Fibroblast of villous mesenchyme (primary cell): ENCODE results near the gene MACROD2. TPM values are rescaled to one million over a fixed set of nuclear protein-coding genes. Genes with fewer than 3 reads are reported as not detected.

Source experiments
- DNase-seq: peaks from one replicate; pipeline ENCODE4 v3.0.0-alpha.2; 2010; ENCODE audit warnings: low read depth
- H3K4me3 ChIP-seq: 2 replicates; pipeline ENCODE4 v1.5.1; 2011; ENCODE audit warnings: low read depth, mild to moderate bottlenecking, low read length
- total RNA-seq: library from RNA; depleted of rRNA; stranded (reverse); fragments of >200 nt; gene quantifications from 2 replicates; pipeline ENCODE4 v1.2.3, GENCODE V29; 2012
- TF ChIP-seq, protein P1 (sequence below): IDR thresholded peaks from 2 replicates; pipeline ENCODE4 v1.5.1; 2012; ENCODE audit warnings: low read depth, mild to moderate bottlenecking, low read length; ENCODE audit not compliant: insufficient read depth

MACROD2 gene
- total RNA-seq, 1 donor: 1.7 TPM

DNA sequence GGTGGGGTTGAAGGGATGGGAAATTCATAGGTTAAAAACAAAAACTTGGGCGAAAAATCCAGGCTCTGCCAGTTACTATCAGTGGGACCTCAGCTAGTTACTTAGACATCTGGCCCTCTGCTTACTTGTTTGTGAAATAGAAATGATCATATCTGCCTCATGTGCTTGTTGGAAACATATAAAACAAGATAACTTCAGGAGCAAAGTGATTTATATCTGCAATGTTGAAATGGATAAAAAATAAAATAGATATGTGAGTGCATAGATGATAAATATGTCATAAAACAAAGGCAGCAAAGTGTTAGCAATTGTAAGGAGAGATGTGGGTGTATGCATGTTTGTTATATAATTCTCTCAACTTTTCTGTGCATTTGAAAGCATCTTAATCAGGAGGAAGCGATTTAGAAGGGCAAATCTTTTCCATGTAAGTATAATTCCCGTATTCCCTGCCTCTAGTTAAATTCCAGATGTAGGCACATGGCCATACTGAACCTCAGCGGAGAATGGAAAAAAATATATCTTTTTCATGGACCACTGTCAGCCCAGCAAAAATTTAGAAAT lies 921.1 kb downstream of the MACROD2 start:
- DNase-seq: no peak
- H3K4me3 ChIP-seq: no peak overlapping the region
- TF ChIP-seq, protein P1, sequence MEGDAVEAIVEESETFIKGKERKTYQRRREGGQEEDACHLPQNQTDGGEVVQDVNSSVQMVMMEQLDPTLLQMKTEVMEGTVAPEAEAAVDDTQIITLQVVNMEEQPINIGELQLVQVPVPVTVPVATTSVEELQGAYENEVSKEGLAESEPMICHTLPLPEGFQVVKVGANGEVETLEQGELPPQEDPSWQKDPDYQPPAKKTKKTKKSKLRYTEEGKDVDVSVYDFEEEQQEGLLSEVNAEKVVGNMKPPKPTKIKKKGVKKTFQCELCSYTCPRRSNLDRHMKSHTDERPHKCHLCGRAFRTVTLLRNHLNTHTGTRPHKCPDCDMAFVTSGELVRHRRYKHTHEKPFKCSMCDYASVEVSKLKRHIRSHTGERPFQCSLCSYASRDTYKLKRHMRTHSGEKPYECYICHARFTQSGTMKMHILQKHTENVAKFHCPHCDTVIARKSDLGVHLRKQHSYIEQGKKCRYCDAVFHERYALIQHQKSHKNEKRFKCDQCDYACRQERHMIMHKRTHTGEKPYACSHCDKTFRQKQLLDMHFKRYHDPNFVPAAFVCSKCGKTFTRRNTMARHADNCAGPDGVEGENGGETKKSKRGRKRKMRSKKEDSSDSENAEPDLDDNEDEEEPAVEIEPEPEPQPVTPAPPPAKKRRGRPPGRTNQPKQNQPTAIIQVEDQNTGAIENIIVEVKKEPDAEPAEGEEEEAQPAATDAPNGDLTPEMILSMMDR: no peak

DNA sequence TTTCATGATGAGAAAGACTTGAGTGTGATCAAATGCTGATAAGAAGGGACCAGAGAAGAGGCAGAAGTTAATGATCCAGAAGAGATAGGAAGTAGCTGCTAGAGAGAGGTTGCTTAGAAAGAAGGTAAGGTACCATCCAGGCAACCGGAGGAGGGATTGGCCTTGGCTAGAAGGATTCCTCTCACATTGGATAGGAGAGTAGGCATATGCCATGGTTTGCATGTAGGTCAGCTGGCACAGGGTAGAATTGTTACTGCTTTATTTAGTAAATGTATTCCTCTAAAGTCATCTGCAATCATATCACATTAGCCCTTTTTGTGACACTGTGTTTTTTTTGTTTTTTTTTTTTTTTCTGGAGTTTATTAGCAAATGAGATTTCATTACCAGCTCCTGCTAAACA lies 923.0 kb downstream of the MACROD2 start:
- H3K4me3 ChIP-seq: no peak overlapping the region
- no peak for DNase-seq
- TF ChIP-seq, protein P1: no peak

DNA sequence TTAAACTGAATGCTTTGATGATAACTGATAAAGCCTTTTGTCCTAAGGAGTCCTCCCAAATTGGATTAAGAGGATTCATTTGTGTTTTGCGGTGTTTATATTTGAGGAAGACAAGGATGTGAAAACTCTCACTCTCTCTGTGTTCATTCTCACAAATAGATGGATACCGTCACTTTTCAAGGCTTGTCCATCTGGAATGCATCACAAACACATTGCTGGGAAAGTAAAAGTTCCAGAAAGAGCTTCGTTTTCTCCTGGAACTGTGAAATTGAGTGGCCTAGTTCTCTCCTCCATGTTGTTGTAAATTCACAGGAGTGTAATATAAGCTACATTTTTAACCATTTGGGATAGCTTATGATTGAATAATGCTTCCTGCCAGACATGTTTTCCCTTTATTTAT lies 923.7 kb downstream of the MACROD2 start:
- DNase-seq: no peak
- TF ChIP-seq, protein P1: no peak

DNA sequence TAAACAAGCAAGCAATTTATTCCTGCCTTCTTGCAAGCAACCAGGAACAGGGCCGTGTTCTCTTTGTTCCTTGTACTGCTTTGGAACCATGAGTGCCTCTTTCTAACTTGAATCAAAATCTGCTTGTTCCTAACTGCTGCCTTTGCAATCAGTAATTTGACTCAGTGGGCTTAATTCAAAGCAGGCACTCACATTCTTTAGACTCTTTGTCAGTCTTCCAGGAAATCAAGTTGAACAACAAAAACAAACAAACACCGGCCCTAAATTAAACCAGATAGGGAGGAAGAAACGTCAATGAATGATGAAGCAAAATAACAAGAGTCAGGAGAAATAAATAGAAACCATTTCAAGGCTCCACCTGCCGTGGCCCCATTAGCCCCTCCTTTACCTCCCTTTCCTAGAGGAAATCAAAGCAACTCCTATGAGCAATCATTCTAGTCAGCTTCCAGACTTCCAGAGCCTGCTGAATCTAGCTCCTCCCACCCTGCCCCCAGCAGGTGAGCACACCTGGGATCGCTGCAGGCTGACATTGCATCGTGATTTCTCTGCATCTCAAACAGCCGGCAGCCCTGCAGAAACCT lies 924.3 kb downstream of the MACROD2 start:
- DNase-seq: no peak
- no peak overlapping the region for H3K4me3 ChIP-seq
- TF ChIP-seq, protein P1: no peak

More for the DNA sequence above, 923.7 kb downstream of the MACROD2 start:
- H3K4me3 ChIP-seq: no peak overlapping the region

DNA sequence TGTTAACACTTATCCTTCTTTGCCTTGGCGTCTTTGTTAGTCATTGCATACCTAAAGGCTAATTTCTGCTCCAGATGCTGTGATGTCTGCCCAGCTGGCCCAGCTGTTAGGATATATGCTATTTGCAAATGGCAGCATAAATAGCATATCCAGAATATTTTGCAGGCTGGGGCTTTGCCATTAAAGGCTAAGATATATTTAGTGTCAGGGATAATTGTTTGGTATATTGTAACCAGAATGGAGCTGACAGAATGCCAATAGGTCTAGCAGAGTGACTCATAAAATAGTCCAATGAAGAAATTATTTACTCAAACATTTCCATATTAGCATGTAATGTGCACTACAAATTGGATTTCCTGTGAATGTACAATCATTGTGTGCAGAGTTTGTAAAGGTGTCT lies 926.2 kb downstream of the MACROD2 start:
- TF ChIP-seq, protein P1: no peak
- H3K4me3 ChIP-seq: no peak overlapping the region
- DNase-seq: no peak

DNA sequence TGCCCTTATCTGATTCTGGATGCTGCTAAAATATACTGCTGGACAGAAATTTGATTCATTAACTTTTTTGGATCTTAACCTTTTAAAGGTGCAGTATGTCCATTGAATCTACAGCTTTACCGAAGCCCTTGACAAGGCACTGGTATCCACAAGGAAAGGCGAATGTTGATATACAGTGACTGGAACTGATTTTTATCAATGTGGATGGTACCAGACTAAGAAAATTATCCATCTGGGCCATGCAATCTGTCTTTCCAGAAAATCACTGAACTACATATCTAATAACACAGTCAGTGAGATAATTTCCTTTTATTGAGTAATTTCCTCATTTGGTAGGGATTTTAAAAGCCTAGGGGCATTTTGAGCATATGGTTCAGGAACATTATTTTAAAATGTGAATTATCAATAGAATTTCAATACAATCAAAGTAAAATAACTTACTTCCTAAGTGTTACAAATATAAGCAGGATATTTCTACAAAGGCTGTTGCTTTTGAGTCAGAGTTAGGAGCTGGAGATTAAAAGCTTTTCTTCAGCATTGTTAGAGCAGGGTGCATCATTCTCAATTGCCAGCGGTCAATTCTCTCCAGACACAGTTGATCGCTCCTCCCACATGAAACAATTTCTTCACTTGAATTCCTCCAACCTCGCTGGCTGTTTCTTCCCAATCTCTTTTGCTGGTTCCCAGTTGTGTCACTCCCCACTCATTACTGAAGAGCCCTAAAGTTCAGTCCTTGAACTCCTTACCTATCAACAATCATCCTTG lies 927.4 kb downstream of the MACROD2 start:
- H3K4me3 ChIP-seq: no peak overlapping the region
- no peak for DNase-seq
- TF ChIP-seq, protein P1: no peak
